ENCODE results near the gene HYAL2. TPM values are rescaled to one million over a fixed set of nuclear protein-coding genes. Genes with fewer than 3 reads are reported as not detected.

HYAL2 gene
- total RNA-seq, 1 donor from 2014 or later, result 9.1 TPM

DNA sequence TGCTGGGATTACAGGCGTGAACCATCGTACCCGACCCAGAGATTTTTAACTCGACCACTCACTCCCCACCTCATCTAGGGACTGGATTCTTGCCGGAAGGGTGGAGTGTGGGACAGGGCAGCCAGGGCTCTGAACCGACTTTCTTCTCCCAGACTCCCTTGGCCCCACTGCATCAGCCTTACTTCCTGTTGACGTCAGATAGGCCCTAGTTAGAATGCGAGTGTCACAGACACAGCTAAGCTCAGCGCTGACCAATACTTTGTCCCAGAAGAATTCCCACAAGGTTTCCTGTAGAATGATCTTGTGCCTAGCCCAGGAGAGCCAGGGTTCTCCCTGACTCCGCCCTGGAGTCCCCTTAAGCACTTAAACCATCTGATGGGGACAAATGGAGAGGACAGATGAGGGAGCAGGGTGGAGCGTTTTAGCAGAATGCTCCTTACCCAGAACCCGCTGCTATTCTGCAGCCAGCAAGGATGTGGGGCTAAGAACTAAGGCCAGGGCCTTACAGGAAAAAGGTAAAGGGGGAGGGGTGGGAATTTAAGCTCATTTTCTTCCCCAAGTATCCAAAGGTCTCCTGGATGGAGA lies 11.3 kb upstream of the HYAL2 start:
- intact Hi-C loops (cut with micrococcal nuclease), result no loop called here

- intact Hi-C loops (cut with micrococcal nuclease), result no loop called here
Observed at GRCh38 chr3:50331364-50331907, 8.9 kb upstream of the HYAL2 start.

- intact Hi-C loops (cut with micrococcal nuclease), result no loop called here
Observed at GRCh38 chr3:50330330-50330729, 7.8 kb upstream of the HYAL2 start.

DNA sequence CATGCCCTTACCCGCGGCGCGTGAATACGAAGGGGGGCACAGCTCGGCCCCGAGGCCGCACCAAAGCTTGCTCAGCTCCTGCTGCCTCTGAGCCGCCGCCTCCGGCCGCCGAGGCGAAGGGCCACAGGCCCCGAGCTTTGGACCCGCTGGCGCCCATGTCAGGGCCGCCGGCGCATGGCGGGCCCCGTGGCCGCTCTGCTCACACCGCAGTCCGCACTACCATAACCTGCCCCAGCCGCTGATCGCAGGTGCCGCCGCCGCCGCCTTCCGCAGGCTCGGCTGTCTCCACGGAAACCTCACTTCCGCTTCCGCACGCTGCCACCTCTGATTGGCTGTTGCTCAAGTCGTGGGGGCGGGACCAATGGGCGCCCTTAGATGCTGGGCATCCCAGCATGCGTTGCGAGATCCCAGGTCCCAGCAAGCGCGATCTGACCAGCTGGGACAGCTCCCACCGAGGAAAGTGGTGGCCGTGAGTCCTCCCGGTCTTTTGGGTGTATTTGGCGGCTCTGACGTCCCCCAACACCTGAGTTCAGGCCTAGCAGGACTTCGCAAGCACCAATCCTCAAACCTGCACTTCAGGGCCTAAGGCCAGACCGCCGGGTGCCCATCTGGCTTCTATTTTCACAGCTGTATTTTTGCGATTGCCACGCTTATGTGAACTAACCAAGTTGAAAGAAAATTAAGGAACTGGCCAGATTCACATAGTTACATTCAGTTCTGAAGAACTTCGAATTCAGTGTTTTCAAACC lies 5.6 kb upstream of the HYAL2 start, which contains the start of gene TUSC2:
TSS of gene TUSC2 (minus strand) at position 281 of the 749 bp plus-strand sequence. CDS start at position 157, 124 bp downstream.
- intact Hi-C loops (cut with micrococcal nuclease), result loop anchor here (1.0 kb wide), 2 partner anchors 9 to 29 kb away; partner anchors contain the start of genes HYAL3 and NAA80

DNA sequence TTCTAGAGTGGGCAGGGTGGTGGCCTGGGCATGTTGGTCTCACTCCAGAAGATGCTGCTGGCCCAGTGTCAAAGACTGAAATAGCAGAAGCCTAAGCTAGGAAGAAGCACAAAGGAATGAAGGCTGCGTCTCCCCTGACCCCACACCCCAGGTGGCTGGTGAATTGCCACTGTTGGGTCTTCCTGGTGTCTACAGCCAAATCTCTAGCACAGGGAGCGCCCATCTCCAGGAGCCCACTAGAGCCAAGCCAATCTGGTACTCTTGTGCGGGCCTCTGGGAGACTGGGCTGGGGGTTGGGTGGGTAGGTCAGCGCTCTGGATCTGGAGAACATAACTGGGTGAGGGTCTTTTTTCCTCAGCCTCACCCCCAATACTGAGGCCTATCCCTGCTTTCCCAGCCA lies 4.6 kb upstream of the HYAL2 start:
- intact Hi-C loops (cut with micrococcal nuclease), result no loop called here

GRCh38 chr3:50326182-50326541 lies 3.6 kb upstream of the HYAL2 start:
- intact Hi-C loops (cut with micrococcal nuclease), result no loop called here

DNA sequence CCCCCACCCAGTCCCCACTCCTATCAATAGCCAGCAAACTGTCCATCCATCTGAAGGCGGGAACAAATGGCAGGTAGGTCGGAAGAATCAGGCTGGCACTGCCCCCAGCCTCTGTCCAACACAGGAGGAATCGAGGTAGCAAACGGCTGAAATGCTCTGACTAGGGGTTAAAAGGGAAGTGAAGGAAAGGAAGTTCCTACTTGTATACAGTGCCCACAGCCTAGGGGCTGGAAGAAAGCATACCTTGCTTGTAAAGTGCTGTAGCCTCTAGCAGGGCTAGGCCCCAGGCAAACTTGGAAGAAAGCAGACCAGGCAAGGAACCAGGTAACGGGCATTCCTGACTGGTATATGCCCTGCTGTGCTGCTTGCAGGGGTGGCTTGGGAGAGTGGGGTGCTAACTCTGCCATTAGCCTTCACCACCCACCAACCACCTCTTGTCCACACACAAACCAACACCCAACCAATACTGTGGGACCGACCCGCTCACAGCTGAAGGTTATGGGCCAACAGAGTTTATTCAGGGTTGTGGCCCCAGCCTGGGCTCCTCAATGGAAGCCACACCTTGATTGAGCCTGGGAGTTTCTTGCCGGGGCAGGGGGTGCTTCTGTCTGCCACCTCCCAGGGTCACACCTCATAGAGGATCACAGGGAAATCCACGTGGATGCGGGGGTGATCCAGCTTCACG lies 3.1 kb upstream of the HYAL2 start:
- intact Hi-C loops (cut with micrococcal nuclease), result no loop called here

DNA sequence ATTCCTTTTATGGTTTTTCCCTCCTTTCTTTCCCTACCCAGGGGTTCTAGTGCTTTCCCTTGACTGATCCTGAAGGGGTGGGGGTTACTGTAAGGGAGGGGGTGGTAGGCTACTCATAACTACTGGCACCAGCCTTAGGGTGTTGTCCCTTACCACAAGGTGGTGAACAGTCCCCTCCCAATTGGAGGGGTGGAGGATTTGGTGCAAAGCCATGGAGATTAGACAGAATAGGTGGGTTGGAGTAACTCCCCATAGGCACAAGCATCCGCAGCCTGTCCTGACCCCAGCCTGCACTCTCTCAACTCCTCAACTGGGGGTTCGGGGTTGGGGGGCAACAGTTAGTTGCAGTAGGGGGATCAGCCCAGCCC lies 2.6 kb upstream of the HYAL2 start:
- intact Hi-C loops (cut with micrococcal nuclease), result no loop called here

GRCh38 chr3:50324351-50325112 lies 2.0 kb upstream of the HYAL2 start:
- intact Hi-C loops (cut with micrococcal nuclease), result loop anchor here (1.0 kb wide), 1 partner anchor 50 kb away; no protein-coding TSS in a partner anchor

DNA sequence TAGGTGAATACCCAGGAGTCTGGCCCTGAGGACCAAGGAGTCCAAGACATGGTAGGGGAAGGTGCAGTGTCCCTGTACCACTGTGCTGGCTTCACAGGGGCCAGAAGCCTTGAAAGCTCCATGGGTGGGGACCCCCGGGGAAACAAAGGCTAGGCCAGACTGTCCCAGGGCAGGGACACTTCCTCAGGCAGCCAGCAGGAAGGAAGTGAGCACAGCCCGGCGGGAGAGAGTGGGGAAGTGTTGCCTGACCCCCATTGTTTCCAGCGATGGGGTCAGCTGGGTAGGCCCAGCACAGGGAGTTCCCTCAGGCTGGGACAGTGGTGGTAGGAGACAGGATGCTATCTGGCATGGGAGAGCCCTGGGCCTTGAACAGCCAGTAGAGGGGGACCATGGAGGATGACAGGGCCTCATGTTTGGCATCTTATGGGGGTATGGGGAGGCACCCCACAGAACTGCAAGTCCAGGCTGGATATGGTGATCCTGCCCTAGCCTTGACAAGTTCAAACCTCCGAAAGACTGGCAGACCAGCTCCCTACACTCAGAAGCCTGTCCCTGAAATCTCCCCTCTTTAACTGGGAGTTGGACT lies 1.2 kb upstream of the HYAL2 start:
- intact Hi-C loops (cut with micrococcal nuclease), result loop anchor here (1.0 kb wide), 1 partner anchor 49 kb away; no protein-coding TSS in a partner anchor

DNA sequence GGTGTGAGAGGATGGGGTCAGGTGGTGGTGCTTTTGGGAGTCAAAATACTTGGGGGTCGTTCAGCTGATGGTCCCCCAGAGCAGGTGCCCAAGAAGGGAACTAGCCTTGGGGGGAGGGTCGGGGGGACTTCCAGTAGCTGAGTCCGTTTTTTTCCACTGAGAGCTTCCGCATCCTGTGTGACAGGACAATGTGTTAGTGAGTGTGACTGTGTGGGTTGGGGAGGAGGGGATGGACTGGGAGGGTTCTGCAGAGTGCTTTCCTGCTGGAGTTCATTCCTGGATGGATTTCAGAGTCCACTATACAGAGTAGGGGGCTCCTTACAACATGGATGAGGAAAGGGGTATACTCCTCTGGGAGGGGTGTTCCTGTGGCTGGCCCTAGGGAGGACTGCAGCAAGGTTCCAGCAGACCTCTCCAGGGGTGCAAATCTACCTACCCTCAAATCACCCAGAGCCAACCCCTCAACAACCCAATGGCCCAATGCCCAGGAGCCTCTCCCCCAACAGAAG lies 601 bp upstream of the HYAL2 start:
- intact Hi-C loops (cut with micrococcal nuclease), result no loop called here

GRCh38 chr3:50322115-50322385 lies 495 bp downstream of the HYAL2 start:
- intact Hi-C loops (cut with micrococcal nuclease), result no loop called here

DNA sequence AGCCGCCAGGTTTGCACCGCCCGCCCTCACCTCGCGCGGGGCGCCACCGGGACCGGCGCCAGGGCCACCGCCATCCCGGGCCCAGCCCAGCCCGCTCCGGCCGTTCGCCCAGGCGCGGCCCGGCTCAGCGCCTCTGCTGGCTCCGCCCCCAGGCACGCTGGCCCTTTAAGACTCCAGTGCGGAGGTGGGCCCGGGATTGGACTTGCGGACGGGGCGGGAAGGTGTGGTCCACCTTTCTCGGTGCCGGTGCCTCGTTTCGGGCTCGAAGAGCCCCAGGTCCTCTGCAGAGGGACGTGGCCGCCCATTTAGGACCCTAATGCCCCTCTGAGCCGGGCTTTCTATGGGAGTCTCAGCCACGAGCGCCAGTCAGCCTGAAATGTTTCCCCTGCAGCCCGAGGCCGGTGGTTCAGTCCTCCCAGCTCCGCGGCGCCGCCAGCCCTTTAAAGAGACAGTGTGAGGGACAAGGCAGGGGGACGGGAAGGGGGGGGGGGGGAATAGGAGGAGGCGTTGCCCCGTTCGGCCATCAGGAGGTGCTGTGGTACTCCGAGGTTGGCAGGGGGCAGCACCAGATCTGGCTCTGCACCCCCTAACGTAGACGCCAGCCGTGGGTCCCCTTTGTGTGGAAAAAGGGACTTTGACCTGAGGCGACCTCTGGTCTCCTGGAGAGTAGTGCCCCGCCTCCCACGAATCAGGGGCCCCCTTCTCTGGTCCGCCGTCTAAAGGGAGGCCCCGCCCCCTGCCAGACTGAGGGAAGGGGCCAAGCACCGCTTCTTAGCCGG lies 1.0 kb downstream of the HYAL2 start:
- intact Hi-C loops (cut with micrococcal nuclease), result loop anchor here (1.0 to 2.0 kb wide), 3 partner anchors 15 to 29 kb away; partner anchors contain the start of genes HYAL3, IFRD2 and NAA80

GRCh38 chr3:50320853-50321335 lies 1.7 kb downstream of the HYAL2 start:
- intact Hi-C loops (cut with micrococcal nuclease), result loop anchor here (1.0 to 2.0 kb wide), 3 partner anchors 16 to 29 kb away; partner anchors contain the start of genes HYAL3, IFRD2 and NAA80

GRCh38 chr3:50319894-50320625 lies 2.5 kb downstream of the HYAL2 start:
- intact Hi-C loops (cut with micrococcal nuclease), result loop anchor here (2.0 kb wide), 1 partner anchor 17 kb away; no protein-coding TSS in a partner anchor

DNA sequence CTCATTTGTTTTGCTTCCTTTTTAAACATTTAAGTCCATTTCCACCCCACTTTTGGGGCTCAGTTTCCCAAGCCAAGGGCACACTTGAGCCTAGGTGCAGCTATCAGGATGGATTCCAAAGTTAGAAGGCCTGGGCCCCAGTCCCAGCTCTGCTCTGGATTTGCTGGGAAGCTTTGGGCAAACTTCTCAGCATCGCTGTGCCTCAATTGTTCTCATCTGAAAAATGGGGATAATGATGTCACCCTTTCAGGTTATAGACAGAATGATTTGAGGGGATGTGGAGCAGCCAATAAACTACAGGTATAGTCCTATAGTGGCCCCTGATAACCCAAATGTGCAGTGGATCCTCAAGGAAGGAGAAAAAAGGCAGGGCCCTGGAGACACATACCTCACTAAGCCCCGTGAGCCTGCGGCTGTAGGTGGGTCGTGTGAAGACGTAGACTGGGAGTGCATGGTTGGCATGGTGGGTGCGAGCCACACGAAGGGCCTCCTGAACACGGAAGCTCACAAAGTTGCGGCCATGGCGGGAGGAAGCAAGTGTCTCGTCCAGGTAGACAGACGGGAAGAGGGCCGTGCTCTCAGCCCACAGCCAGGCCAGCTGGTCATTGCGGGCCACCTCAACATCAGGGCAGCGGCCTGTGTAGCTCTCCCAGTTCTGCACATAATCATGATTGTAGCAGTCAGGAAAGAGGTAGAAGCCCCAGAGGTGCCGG lies 3.2 kb downstream of the HYAL2 start:
- intact Hi-C loops (cut with micrococcal nuclease), result no loop called here

GRCh38 chr3:50318615-50319014 lies 3.9 kb downstream of the HYAL2 start:
- intact Hi-C loops (cut with micrococcal nuclease), result no loop called here

DNA sequence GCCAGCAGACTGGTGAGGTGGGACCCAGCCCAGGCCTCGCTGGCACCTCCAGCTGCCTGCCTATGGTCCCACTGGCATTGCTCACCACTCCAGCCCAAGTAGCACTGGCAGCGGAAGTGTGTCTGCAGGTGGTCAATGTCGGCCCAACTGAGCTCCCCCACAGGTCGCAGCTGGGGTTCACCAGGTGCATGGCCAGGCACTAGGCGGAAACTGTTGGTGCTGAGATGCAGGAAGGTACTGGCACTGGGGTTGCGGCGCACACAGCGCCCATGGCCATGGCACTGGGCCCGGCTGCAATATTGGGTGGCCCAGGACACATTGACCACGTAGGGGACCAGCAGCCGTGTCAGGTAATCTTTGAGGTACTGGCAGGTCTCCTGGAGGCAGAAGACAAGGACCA lies 4.4 kb downstream of the HYAL2 start:
- intact Hi-C loops (cut with micrococcal nuclease), result no loop called here
